ENCODE results near the gene ITGA11. TPM values are rescaled to one million over a fixed set of nuclear protein-coding genes. Genes with fewer than 3 reads are reported as not detected.

The ITGA11 gene
- total and polyA plus RNA-seq, 2 experiments from 2014 or later, result 0.03 to 0.40 TPM

DNA sequence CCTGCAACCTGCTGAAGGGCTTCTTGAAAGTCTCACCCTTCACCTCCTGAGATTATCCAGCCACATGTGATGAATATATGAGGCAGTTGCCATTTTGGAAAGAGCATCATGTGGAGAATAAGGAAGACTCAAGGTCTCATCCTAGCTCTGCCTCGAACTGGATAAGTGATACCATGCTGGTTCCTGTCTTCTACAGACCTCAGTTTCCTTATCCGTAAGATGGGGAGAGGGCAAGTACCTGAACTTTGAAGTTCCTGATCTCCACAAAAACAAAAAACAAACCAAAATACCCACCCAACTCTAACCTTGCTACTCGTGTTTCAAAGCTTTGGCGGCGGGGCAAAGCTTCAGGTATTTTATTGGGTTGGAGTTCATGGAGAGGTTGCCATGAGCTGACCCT, 31.5 kb upstream of the ITGA11 start:
- no peak overlapping the region for H3K4me3 ChIP-seq
- H4K20me1 ChIP-seq (replicated peaks; ENCODE audit: insufficient read depth), result no peaks in the 10 kb centered on the region
- no peaks in the 10 kb centered on the region for H3F3A ChIP-seq (replicated peaks; ENCODE audit: low read depth)
- no peak overlapping the region for H3K4me2 ChIP-seq
- H3K27ac ChIP-seq (ENCODE audit: low read depth), result no peak overlapping the region
- no peaks in the 10 kb centered on the region for H3K27me3 ChIP-seq (ENCODE audit: insufficient read depth)
- no peak for TF ChIP-seq REST (IDR thresholded peaks at IDR 0.05; ENCODE audit: unreplicated experiment)
- H3K27me3 Mint-ChIP-seq (ENCODE audit: insufficient read depth, low read depth, poor library complexity), result peaks cover 9% of the 10 kb centered on the region
- H2AFZ ChIP-seq, result no peak overlapping the region
- no peaks in the 10 kb centered on the region for H3K36me3 Mint-ChIP-seq (ENCODE audit: low read depth)
- H3K36me3 ChIP-seq (ENCODE audit: insufficient read depth), result no peaks in the 10 kb centered on the region
- no peaks in the 10 kb centered on the region for H3K9me3 Mint-ChIP-seq
- H3K27ac Mint-ChIP-seq, result no peak overlapping the region
- H3K4me3 Mint-ChIP-seq, result no peak overlapping the region
- no peaks in the 10 kb centered on the region for H3K79me2 ChIP-seq (replicated peaks; ENCODE audit: insufficient read depth)
- peaks cover 3% of the 10 kb centered on the region; the same call in 1 of the 3 replicates for H3K4me1 Mint-ChIP-seq
- ATAC-seq, result no peak
- H3K9me2 ChIP-seq (ENCODE audit: insufficient read depth), result peaks cover 6% of the 10 kb centered on the region; the same call in 1 of the 2 replicates
- no peak for DNase-seq (ENCODE audit: low spot score)
- H3K4me1 ChIP-seq (ENCODE audit: insufficient read depth), result no peaks in the 10 kb centered on the region

DNA sequence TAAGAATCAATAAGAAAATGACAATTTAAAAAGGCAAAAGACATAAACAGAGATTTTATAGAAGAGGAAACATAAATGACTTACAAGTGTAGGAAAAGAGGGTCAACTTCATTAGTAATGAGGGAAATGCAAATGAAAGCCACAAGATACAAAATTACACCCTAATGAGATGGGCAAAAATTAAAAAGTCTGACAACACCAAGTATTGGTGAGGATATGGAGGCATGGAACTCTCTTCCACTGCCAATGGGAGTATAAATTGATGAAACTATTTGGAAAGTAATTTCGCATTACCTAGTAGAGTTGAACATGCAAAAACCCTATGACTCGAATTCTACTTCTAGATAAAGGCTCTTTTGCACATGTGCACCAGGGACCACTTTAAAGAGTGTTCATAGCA, 28.2 kb upstream of the ITGA11 start:
- no peaks in the 10 kb centered on the region for H3F3A ChIP-seq (replicated peaks; ENCODE audit: low read depth)
- no peak overlapping the region for H3K4me2 ChIP-seq
- no peak overlapping the region for H3K4me3 ChIP-seq
- no peaks in the 10 kb centered on the region for H3K4me1 ChIP-seq (ENCODE audit: insufficient read depth)
- no peaks in the 10 kb centered on the region for H4K20me1 ChIP-seq (replicated peaks; ENCODE audit: insufficient read depth)
- H3K4me1 Mint-ChIP-seq, result peaks cover 3% of the 10 kb centered on the region; the same call in 1 of the 3 replicates
- DNase-seq (ENCODE audit: low spot score) (no peak), ATAC-seq (no peak)
- no peak overlapping the region for H3K27ac ChIP-seq (ENCODE audit: low read depth)
- no peak overlapping the region for H3K4me3 Mint-ChIP-seq
- no peaks in the 10 kb centered on the region for H3K36me3 Mint-ChIP-seq (ENCODE audit: low read depth)
- no peak overlapping the region for H3K27ac Mint-ChIP-seq
- no peaks in the 10 kb centered on the region for H3K36me3 ChIP-seq (ENCODE audit: insufficient read depth)
- H3K9me3 Mint-ChIP-seq, result no peaks in the 10 kb centered on the region
- peaks cover 2% of the 10 kb centered on the region for H3K27me3 Mint-ChIP-seq (ENCODE audit: insufficient read depth, low read depth, poor library complexity)
- H3K79me2 ChIP-seq (replicated peaks; ENCODE audit: insufficient read depth), result no peaks in the 10 kb centered on the region
- no peaks in the 10 kb centered on the region for H3K27me3 ChIP-seq (ENCODE audit: insufficient read depth)
- no peak overlapping the region for H2AFZ ChIP-seq
- peaks cover 6% of the 10 kb centered on the region; the same call in 1 of the 2 replicates for H3K9me2 ChIP-seq (ENCODE audit: insufficient read depth)
- TF ChIP-seq EZH2 (IDR thresholded peaks at IDR 0.05; ENCODE audit: low read depth, unreplicated experiment), result no peak
- no peak for TF ChIP-seq NANOG (IDR thresholded peaks at IDR 0.05; ENCODE audit: borderline replicate concordance)
- TF ChIP-seq, protein P1, sequence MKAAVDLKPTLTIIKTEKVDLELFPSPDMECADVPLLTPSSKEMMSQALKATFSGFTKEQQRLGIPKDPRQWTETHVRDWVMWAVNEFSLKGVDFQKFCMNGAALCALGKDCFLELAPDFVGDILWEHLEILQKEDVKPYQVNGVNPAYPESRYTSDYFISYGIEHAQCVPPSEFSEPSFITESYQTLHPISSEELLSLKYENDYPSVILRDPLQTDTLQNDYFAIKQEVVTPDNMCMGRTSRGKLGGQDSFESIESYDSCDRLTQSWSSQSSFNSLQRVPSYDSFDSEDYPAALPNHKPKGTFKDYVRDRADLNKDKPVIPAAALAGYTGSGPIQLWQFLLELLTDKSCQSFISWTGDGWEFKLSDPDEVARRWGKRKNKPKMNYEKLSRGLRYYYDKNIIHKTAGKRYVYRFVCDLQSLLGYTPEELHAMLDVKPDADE (IDR thresholded peaks at IDR 0.05), result no peak
- TF ChIP-seq CREB1 (CRISPR knock-in tag; IDR thresholded peaks at IDR 0.05; ENCODE audit: low read depth), result no peak
- TF ChIP-seq POLR2AphosphoS5 (IDR thresholded peaks at IDR 0.05; ENCODE audit: low read depth), result no peak
- TF ChIP-seq JUNB (IDR thresholded peaks at IDR 0.05; ENCODE audit: unreplicated experiment), result no peak
- TF ChIP-seq CTCF (conservative IDR thresholded peaks at IDR 0.05; ENCODE audit: low read depth in 2 of 2), result no peak
- TF ChIP-seq STAT1 (IDR thresholded peaks at IDR 0.05; ENCODE audit: unreplicated experiment), result no peak
- no peak for TF ChIP-seq EZH2phosphoT487 (IDR thresholded peaks at IDR 0.05; ENCODE audit: unreplicated experiment)
- TF ChIP-seq ZNF114 (CRISPR knock-in tag; IDR thresholded peaks at IDR 0.05), result no peak
- no peak for TF ChIP-seq ZNF331 (CRISPR knock-in tag; IDR thresholded peaks at IDR 0.05; ENCODE audit: low read depth)
- TF ChIP-seq REST (IDR thresholded peaks at IDR 0.05; ENCODE audit: unreplicated experiment), result no peak

All from GM23338 (cell line).